SK-N-SH treated with all-trans-retinoic acid at 6 μM for 48 hours (cell line): Measurements from ENCODE around the gene PLCB1.

ENCODE experiments used
- ATAC-seq: fragments of 200-7000 bp; cut with Tn5 transposase; 3 replicates; pipeline ENCODE4 v1.9.1; 2020; ENCODE audit warnings: mild to moderate bottlenecking, moderate library complexity
- ARNTL ChIP-seq: fragments of 450-650 bp; formaldehyde crosslinking; IDR thresholded peaks from 2 replicates; pipeline ENCODE4 v1.5.0; 2020; ENCODE audit warnings: low read depth, mild to moderate bottlenecking, moderate library complexity, borderline replicate concordance
- CSDC2 ChIP-seq: fragments of 250-450 bp; sonication (Bioruptor Pico); IDR thresholded peaks from 2 replicates; pipeline ENCODE4 v1.5.0; 2020; ENCODE audit warnings: mild to moderate bottlenecking, moderate library complexity
- ESRRG ChIP-seq: fragments of 250-450 bp; sonication (Bioruptor Pico); IDR thresholded peaks from 2 replicates; pipeline ENCODE4 v1.6.1; 2021; ENCODE audit warnings: mild to moderate bottlenecking
- GLIS3 ChIP-seq: fragments of 250-450 bp; sonication (Bioruptor Pico); IDR thresholded peaks from 2 replicates; pipeline ENCODE4 v1.5.0; 2020; ENCODE audit warnings: mild to moderate bottlenecking, moderate library complexity
- ISL1 ChIP-seq: fragments of 250-450 bp; sonication (Bioruptor Pico); IDR thresholded peaks from 2 replicates; pipeline ENCODE4 v2.1.2; 2022; ENCODE audit warnings: mild to moderate bottlenecking, moderate library complexity
- OSR1 ChIP-seq: fragments of 250-450 bp; sonication (Bioruptor Pico); IDR thresholded peaks from 2 replicates; pipeline ENCODE4 v1.8.0; 2022; ENCODE audit warnings: moderate library complexity, mild to moderate bottlenecking, inconsistent platforms
- PPARA ChIP-seq: fragments of 250-450 bp; sonication (Bioruptor Pico); IDR thresholded peaks from 2 replicates; pipeline ENCODE4 v1.5.0; 2020; ENCODE audit warnings: mild to moderate bottlenecking, borderline replicate concordance
- RARB ChIP-seq: fragments of 250-450 bp; sonication (Bioruptor Pico); IDR thresholded peaks from 2 replicates; pipeline ENCODE4 v1.8.0; 2021; ENCODE audit warnings: mild to moderate bottlenecking, moderate library complexity
- SNAI2 ChIP-seq: fragments of 250-450 bp; sonication (Bioruptor Pico); IDR thresholded peaks from 2 replicates; pipeline ENCODE4 v1.5.0; 2020; ENCODE audit warnings: mild to moderate bottlenecking, moderate library complexity
- TCF4 ChIP-seq: fragments of 250-450 bp; sonication (Bioruptor Pico); IDR thresholded peaks from 2 replicates; pipeline ENCODE4 v1.8.0; 2021; ENCODE audit warnings: mild to moderate bottlenecking, moderate library complexity, borderline replicate concordance
- ZC3H10 ChIP-seq: fragments of 250-450 bp; sonication (Bioruptor Pico); IDR thresholded peaks from 2 replicates; pipeline ENCODE4 v1.5.1; 2021; ENCODE audit warnings: mild to moderate bottlenecking, moderate library complexity
- ZFP3 ChIP-seq: fragments of 250-450 bp; sonication (Bioruptor Pico); IDR thresholded peaks from 2 replicates; pipeline ENCODE4 v1.5.0; 2020; ENCODE audit warnings: mild to moderate bottlenecking, moderate library complexity
- ZFP30 ChIP-seq: fragments of 450-650 bp; formaldehyde crosslinking; IDR thresholded peaks from 2 replicates; pipeline ENCODE4 v1.5.0; 2022; ENCODE audit warnings: mild to moderate bottlenecking, moderate library complexity
- ZNF565 ChIP-seq: fragments of 450-650 bp; formaldehyde crosslinking; conservative IDR thresholded peaks from 2 replicates; pipeline ENCODE4 v1.5.0; 2020; ENCODE audit warnings: low read depth, mild to moderate bottlenecking, moderate library complexity
- ZNF70 ChIP-seq: fragments of 450-650 bp; formaldehyde crosslinking; IDR thresholded peaks from 2 replicates; pipeline ENCODE4 v1.5.0; 2020; ENCODE audit warnings: mild to moderate bottlenecking, moderate library complexity
- ZNF8 ChIP-seq: fragments of 450-650 bp; formaldehyde crosslinking; IDR thresholded peaks from 2 replicates; pipeline ENCODE4 v1.5.0; 2020; ENCODE audit warnings: mild to moderate bottlenecking, moderate library complexity
- TF ChIP-seq, protein P1 (sequence below): fragments of 250-450 bp; sonication (Bioruptor Pico); IDR thresholded peaks from 2 replicates; pipeline ENCODE4 v1.5.0; 2020; ENCODE audit warnings: mild to moderate bottlenecking, moderate library complexity
- TF ChIP-seq, protein P2 (sequence below): fragments of 250-450 bp; sonication (Bioruptor Pico); IDR thresholded peaks from 2 replicates; pipeline ENCODE4 v1.8.0; 2021; ENCODE audit warnings: low read depth, mild to moderate bottlenecking, moderate library complexity, borderline replicate concordance
- TF ChIP-seq, protein P3 (sequence below): fragments of 250-450 bp; sonication (Bioruptor Pico); IDR thresholded peaks from 2 replicates; pipeline ENCODE4 v1.5.1; 2021; ENCODE audit warnings: mild to moderate bottlenecking, moderate library complexity
- TF ChIP-seq, protein P4 (sequence below): fragments of 250-450 bp; sonication (Bioruptor Pico); IDR thresholded peaks from 2 replicates; pipeline ENCODE4 v1.8.0; 2020; ENCODE audit warnings: mild to moderate bottlenecking, moderate library complexity, borderline replicate concordance
- TF ChIP-seq, protein P5 (sequence below): fragments of 250-450 bp; sonication (Bioruptor Pico); IDR thresholded peaks from 2 replicates; pipeline ENCODE4 v1.5.1; 2020; ENCODE audit warnings: low read depth, mild to moderate bottlenecking, moderate library complexity

The PLCB1 gene

DNA sequence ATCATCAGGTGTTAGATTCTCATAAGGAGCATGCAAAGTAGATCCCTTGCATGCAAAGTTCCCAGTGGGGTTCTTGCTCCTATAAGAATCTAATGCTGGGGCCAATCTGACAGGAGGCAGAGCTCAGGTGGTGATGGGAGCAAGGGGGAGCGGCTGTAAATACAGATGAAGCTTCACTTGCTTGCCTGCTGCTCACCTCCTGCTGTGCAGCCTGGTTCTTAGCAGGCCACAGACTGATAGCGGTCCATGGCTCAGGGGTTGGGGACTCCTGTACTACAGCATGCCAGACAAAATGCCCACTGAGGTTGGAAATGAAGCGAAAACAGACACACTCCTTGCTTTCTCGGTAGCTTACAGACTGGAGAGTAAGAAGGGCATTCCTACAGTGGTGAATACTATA, 386.8 kb downstream of the PLCB1 start:
- no peak for ATAC-seq

DNA sequence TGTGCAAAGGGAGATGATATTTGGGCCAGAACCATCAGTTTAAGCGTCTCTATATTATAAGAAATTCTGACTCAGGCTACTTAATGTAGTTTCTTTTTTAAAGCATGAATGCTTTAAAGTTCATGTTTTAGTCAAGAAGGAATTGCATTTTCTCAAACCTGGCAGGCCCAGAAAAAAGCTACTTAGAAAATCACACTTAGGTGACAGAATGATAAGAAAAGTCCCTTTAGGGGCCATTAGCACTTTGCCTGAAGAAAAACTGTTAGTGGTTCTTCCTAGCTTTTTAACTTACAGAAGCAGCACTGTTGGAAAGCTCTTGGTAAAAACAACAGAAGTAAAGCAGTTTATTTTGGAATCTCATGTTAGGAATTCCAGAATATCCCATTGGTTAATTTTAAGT, 387.8 kb downstream of the PLCB1 start:
- no peak for ATAC-seq
- TF ChIP-seq ZNF8 (CRISPR knock-in tag) (no peak), SNAI2 (CRISPR knock-in tag) (no peak), RARB (CRISPR knock-in tag) (no peak), CSDC2 (CRISPR knock-in tag) (no peak), ZFP3 (CRISPR knock-in tag) (no peak), GLIS3 (CRISPR knock-in tag) (no peak), ZFP30 (CRISPR knock-in tag) (no peak), ZNF565 (CRISPR knock-in tag) (no peak), ISL1 (CRISPR knock-in tag) (no peak), ESRRG (no peak), ZNF70 (CRISPR knock-in tag) (no peak), TCF4 (no peak), ZC3H10 (CRISPR knock-in tag) (no peak), OSR1 (CRISPR knock-in tag) (no peak), PPARA (CRISPR knock-in tag) (no peak)
- TF ChIP-seq, protein P1, sequence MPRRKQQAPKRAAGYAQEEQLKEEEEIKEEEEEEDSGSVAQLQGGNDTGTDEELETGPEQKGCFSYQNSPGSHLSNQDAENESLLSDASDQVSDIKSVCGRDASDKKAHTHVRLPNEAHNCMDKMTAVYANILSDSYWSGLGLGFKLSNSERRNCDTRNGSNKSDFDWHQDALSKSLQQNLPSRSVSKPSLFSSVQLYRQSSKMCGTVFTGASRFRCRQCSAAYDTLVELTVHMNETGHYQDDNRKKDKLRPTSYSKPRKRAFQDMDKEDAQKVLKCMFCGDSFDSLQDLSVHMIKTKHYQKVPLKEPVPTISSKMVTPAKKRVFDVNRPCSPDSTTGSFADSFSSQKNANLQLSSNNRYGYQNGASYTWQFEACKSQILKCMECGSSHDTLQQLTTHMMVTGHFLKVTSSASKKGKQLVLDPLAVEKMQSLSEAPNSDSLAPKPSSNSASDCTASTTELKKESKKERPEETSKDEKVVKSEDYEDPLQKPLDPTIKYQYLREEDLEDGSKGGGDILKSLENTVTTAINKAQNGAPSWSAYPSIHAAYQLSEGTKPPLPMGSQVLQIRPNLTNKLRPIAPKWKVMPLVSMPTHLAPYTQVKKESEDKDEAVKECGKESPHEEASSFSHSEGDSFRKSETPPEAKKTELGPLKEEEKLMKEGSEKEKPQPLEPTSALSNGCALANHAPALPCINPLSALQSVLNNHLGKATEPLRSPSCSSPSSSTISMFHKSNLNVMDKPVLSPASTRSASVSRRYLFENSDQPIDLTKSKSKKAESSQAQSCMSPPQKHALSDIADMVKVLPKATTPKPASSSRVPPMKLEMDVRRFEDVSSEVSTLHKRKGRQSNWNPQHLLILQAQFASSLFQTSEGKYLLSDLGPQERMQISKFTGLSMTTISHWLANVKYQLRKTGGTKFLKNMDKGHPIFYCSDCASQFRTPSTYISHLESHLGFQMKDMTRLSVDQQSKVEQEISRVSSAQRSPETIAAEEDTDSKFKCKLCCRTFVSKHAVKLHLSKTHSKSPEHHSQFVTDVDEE: no peak
- TF ChIP-seq, protein P2, sequence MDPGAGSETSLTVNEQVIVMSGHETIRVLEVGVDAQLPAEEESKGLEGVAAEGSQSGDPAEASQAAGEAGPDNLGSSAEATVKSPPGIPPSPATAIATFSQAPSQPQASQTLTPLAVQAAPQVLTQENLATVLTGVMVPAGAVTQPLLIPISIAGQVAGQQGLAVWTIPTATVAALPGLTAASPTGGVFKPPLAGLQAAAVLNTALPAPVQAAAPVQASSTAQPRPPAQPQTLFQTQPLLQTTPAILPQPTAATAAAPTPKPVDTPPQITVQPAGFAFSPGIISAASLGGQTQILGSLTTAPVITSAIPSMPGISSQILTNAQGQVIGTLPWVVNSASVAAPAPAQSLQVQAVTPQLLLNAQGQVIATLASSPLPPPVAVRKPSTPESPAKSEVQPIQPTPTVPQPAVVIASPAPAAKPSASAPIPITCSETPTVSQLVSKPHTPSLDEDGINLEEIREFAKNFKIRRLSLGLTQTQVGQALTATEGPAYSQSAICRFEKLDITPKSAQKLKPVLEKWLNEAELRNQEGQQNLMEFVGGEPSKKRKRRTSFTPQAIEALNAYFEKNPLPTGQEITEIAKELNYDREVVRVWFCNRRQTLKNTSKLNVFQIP (CRISPR knock-in tag): no peak
- TF ChIP-seq, protein P3, sequence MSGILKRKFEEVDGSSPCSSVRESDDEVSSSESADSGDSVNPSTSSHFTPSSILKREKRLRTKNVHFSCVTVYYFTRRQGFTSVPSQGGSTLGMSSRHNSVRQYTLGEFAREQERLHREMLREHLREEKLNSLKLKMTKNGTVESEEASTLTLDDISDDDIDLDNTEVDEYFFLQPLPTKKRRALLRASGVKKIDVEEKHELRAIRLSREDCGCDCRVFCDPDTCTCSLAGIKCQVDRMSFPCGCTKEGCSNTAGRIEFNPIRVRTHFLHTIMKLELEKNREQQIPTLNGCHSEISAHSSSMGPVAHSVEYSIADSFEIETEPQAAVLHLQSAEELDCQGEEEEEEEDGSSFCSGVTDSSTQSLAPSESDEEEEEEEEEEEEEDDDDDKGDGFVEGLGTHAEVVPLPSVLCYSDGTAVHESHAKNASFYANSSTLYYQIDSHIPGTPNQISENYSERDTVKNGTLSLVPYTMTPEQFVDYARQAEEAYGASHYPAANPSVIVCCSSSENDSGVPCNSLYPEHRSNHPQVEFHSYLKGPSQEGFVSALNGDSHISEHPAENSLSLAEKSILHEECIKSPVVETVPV: no peak
- TF ChIP-seq, protein P4, sequence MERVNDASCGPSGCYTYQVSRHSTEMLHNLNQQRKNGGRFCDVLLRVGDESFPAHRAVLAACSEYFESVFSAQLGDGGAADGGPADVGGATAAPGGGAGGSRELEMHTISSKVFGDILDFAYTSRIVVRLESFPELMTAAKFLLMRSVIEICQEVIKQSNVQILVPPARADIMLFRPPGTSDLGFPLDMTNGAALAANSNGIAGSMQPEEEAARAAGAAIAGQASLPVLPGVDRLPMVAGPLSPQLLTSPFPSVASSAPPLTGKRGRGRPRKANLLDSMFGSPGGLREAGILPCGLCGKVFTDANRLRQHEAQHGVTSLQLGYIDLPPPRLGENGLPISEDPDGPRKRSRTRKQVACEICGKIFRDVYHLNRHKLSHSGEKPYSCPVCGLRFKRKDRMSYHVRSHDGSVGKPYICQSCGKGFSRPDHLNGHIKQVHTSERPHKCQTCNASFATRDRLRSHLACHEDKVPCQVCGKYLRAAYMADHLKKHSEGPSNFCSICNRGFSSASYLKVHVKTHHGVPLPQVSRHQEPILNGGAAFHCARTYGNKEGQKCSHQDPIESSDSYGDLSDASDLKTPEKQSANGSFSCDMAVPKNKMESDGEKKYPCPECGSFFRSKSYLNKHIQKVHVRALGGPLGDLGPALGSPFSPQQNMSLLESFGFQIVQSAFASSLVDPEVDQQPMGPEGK (CRISPR knock-in tag): no peak
- TF ChIP-seq, all 23 proteins: peak for 0

More for the DNA sequence above, 386.8 kb downstream of the PLCB1 start:
- TF ChIP-seq, protein P5, sequence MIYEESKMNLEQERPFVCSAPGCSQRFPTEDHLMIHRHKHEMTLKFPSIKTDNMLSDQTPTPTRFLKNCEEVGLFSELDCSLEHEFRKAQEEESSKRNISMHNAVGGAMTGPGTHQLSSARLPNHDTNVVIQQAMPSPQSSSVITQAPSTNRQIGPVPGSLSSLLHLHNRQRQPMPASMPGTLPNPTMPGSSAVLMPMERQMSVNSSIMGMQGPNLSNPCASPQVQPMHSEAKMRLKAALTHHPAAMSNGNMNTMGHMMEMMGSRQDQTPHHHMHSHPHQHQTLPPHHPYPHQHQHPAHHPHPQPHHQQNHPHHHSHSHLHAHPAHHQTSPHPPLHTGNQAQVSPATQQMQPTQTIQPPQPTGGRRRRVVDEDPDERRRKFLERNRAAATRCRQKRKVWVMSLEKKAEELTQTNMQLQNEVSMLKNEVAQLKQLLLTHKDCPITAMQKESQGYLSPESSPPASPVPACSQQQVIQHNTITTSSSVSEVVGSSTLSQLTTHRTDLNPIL (CRISPR knock-in tag): no peak
- TF ChIP-seq OSR1 (CRISPR knock-in tag): no peak
- TF ChIP-seq, protein P1: no peak
- no peak for TF ChIP-seq ZC3H10 (CRISPR knock-in tag)
- TF ChIP-seq PPARA (CRISPR knock-in tag): no peak
- no peak for TF ChIP-seq RARB (CRISPR knock-in tag)
- no peak for TF ChIP-seq CSDC2 (CRISPR knock-in tag)
- TF ChIP-seq ARNTL (CRISPR knock-in tag): no peak
- TF ChIP-seq ZFP30 (CRISPR knock-in tag): no peak
- TF ChIP-seq, protein P2 (CRISPR knock-in tag): no peak
- no peak for TF ChIP-seq SNAI2 (CRISPR knock-in tag)
- TF ChIP-seq ZNF70 (CRISPR knock-in tag): no peak
